GM19395 (cell line): Measurements from ENCODE around the gene GIGYF2.
"Not testable (repeated sequence)": the region's sequence is repeated elsewhere in the genome, so short reads cannot be mapped to it uniquely, and the experiment has no call there.

Source experiments
- ATAC-seq: cut with Tn5 transposase; IDR thresholded peaks from one replicate; pipeline ENCODE4 v1.9.1; 2021; ENCODE audit warnings: mild to moderate bottlenecking, moderate library complexity; ENCODE audit not compliant: unreplicated experiment

The GIGYF2 gene

GRCh38 chr2:232809349-232810124 lies 112.4 kb downstream of the GIGYF2 start:
- no peak for ATAC-seq

- ATAC-seq: no peak
These were observed 113.3 kb downstream of the GIGYF2 start for GRCh38 chr2:232810444-232810843.

- no peak for ATAC-seq
These were observed 118.4 kb downstream of the GIGYF2 start for GRCh38 chr2:232815569-232815968.

DNA sequence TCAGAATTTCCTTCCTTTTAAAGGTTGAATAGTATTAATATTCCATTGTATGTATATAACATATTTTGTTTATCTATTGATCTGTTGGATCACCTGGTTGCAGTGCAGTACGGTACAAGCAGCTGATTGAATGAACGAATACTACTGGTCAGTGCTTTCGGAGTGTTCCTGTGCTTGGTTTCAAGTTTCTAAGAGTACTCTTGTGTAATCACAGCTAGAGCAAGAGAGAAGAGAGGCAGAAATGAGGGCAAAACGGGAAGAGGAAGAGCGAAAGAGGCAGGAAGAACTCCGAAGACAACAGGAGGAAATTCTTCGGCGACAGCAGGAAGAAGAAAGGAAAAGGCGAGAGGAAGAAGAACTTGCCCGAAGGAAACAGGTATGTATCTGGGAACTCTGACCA lies 119.5 kb downstream of the GIGYF2 start:
- no peak for ATAC-seq

- ATAC-seq: no peak
These were observed 120.6 kb downstream of the GIGYF2 start for GRCh38 chr2:232817756-232818155.

GRCh38 chr2:232829988-232830387 lies 132.9 kb downstream of the GIGYF2 start:
- ATAC-seq: no peak

DNA sequence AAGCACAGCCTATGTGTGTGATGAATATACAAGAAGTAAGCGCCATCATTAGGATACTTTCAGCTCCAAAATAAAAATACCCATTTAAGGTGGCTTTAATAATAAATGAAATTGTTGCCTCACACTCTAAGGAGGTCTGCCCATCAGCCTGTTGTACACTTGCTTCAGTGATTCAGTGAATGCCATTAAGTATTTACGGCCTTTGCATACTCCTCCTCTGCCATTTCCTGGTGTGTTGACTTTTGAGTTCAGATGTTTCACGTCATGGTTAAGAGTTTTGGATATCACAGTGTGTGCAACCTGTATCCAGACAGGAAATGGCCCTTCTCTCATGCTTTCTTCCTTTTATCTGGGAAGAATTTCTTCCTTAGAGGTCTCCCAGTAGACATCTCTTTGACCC lies 134.4 kb downstream of the GIGYF2 start:
- no peak for ATAC-seq

DNA sequence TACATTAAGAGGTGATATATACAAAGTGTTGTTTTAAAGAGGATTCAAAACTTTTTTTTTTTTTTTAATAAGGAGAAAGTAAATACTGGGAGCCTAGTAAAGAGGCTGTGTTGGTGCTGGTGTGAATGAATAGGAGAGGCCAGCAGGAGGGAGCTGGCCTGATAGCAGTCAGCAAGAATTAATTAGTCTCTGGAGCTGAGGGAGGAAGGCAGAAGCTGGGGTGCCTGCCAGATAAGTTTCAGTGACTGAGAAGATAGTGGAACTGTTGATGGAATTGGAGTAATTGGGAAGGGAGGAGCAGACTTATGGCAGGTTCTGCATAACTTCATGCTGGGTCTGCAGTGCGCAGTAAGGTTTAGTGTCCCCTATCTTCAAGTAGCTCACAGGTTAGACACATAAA lies 136.7 kb downstream of the GIGYF2 start:
- ATAC-seq: no peak

GRCh38 chr2:232835687-232836208 lies 138.6 kb downstream of the GIGYF2 start:
- ATAC-seq: no peak

DNA sequence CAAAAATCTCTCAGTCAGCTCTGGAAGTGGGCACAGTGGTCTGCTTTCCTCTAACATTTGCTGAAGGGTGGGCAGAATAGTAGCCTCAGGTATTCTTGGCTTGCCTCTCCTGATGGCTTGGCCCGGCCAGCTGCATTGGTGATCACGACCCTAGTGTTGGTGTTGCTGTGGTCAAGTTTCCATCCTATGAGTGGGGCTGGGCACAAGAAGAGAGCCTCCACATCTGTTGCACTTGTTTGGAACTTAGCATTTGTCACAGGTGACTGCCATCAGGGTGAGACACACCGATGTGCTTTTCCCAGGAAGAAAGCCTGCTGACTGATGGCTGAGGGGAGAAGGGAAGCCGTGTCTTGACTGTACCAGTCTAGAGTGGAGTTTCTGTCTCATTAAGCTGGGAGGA lies 139.8 kb downstream of the GIGYF2 start:
- ATAC-seq: no peak

DNA sequence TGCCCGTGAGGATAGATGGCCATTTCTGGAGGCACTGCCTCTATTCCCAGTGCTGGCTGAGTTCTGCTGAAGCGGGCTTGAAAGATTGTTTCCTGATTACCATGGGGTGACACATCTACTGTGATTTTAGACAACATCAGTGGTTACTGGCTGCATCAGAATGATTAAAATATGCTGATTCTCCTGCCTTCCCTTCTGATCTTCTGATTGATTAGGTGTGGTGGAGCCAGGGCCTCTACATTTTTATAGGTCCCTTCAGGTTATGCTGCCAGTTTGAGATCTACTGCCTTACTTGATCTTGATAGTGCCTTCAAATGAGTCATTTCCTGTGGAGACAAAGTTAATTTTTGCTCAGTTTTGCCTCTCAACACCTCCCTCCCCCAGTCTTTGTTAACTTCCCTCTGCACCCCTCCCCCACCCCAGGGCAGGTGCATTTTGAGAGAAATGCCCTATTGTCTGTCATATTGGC lies 141.3 kb downstream of the GIGYF2 start:
- peak; percentile 89 for ATAC-seq

DNA sequence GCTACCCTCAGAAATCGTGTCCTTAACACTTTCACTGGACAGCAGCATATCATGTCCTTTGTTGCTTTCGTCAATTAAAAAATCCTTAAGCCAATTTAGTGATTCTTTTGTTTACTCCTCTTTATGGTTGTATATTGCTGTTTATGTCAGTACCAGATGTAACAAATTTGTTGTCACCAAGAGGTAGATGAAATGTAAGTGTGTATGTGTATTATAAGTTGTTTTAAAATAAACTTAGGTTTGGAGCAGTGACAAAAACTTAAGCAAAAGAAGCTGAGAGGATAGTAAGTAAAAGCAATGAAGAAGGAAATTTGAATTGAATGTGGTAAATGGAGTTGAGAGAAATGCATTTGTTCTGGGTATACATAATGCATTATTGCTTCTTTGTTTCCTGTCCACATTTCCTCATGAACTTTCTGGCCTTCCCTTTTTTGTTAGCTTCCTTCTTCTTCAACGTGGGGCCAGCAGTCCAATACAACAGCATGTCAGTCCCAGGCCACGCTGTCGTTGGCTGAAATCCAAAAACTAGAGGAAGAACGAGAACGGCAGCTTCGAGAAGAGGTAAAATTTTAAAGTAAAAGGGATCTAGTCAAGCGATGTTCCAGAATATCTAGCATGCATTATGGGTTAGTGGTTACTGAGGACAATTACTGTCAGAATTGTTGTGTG lies 142.4 kb downstream of the GIGYF2 start:
- no peak for ATAC-seq

- ATAC-seq: no peak
These were observed 145.6 kb downstream of the GIGYF2 start for GRCh38 chr2:232842689-232843088.

- no peak for ATAC-seq
These were observed 146.7 kb downstream of the GIGYF2 start for GRCh38 chr2:232843834-232844233.

- no peak for ATAC-seq
These were observed 148.9 kb downstream of the GIGYF2 start for GRCh38 chr2:232846055-232846454.

DNA sequence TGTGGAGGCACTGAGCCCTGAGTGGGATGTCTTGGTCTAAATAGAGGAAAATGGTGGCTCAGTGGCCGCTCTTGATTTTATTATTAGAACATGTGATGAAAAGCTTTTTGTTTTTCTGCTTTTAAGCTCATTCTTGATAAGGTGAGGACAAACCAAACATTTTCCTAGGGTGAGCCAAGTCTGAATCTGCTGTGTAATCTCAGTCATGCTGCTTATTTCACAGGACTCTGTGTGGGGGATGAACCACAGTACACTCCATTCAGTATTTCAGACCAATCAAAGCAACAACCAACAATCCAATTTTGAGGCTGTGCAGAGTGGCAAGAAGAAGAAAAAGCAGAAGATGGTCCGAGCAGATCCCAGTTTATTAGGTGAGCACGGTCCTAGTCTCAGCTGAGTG lies 152.9 kb downstream of the GIGYF2 start:
- no peak for ATAC-seq

DNA sequence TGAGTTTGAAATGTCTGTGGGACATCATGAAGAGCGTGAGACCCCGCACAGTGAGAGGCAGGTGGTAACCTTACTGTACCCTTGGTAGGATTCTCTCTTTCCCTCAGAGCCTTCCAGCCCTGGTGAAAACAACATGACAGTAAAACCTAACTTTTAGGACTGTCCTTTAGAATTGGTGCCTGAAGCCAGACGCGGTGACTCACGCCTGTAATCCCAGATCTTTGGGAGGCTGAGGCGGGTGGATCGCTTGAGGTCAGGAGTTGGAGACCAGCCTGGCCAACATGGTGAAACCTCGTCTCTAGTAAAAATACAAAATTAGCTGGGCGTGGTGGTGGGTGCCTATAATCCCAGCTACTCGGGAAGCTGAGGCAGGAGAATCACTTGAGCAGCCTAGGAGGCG lies 154.9 kb downstream of the GIGYF2 start:
- not testable (repeated sequence) for ATAC-seq

GRCh38 chr2:232852676-232853075 lies 155.5 kb downstream of the GIGYF2 start:
- no peak for ATAC-seq

- no peak for ATAC-seq
These were observed 157.0 kb downstream of the GIGYF2 start for GRCh38 chr2:232854082-232854481.

- ATAC-seq: no peak
These were observed 160.0 kb downstream of the GIGYF2 start for GRCh38 chr2:232857158-232857563.

DNA sequence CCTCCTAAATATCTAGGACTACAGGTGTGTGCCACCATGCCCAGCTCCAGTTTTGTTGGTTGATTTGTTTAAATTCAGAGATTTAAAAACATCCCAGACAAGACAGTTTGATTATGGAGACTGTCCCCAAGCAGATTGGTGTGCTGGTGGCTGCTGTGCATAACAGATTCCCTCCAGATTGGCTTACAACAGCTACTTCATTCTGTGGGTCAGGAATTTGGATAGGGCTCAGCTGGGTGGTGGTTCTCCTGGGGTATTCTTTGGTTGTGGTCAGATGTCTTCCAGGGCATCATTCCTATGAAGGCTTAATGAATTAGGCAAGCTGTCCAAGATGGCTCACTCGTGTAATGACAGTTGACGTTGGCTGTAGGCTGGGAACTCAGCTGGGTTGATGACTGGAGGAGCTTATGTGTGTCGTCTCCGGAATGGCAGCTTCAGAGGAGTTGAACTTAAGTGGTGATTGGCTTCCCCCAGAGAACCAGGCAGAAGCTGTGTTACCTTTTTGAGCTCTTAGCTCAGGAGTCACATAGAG lies 162.3 kb downstream of the GIGYF2 start:
- no peak for ATAC-seq
